IPS DF 19.7 (cell line): ENCODE measurements around the gene SKAP1.

ENCODE experiments used
- DNase-seq: peaks from one replicate; pipeline ENCODE4 v3.0.0-alpha.2; 2013; ENCODE audit warnings: low read depth, low spot score

The SKAP1 gene

GRCh38 chr17:48148029-48148770 is 281.8 kb downstream of the SKAP1 start:
- no peak for DNase-seq

GRCh38 chr17:48144976-48145798 is 284.8 kb downstream of the SKAP1 start:
- DNase-seq, result no peak

- no peak for DNase-seq
Measured at GRCh38 chr17:48144231-48144630, 285.8 kb downstream of the SKAP1 start.

- DNase-seq, result no peak
Measured at GRCh38 chr17:48143629-48144028, 286.4 kb downstream of the SKAP1 start.

- no peak for DNase-seq
Measured at GRCh38 chr17:48139944-48140343, 290.1 kb downstream of the SKAP1 start.

GRCh38 chr17:48137656-48138055 is 292.4 kb downstream of the SKAP1 start:
- DNase-seq, result no peak

GRCh38 chr17:48134912-48135480 is 295.0 kb downstream of the SKAP1 start:
- DNase-seq, result no peak

- no peak for DNase-seq
Measured at GRCh38 chr17:48132385-48132784, 297.6 kb downstream of the SKAP1 start.

GRCh38 chr17:48131216-48131824 is 298.7 kb downstream of the SKAP1 start:
- DNase-seq, result peak; percentile 60

- no peak for DNase-seq
Measured at GRCh38 chr17:48129981-48130380, 300.0 kb downstream of the SKAP1 start.

- no peak for DNase-seq
Measured at GRCh38 chr17:48128400-48128799, 301.6 kb downstream of the SKAP1 start.

GRCh38 chr17:48127371-48128051 is 302.5 kb downstream of the SKAP1 start:
- DNase-seq, result no peak

GRCh38 chr17:48126532-48126850 is 303.5 kb downstream of the SKAP1 start:
- DNase-seq, result no peak

GRCh38 chr17:48125829-48126531 is 304.0 kb downstream of the SKAP1 start:
- DNase-seq, result no peak

- no peak for DNase-seq
Measured at GRCh38 chr17:48123776-48124388, 306.1 kb downstream of the SKAP1 start.

- DNase-seq, result no peak
Measured at GRCh38 chr17:48123111-48123510, 306.9 kb downstream of the SKAP1 start.

GRCh38 chr17:48122665-48123045 is 307.4 kb downstream of the SKAP1 start:
- DNase-seq, result no peak

GRCh38 chr17:48121923-48122664 is 307.9 kb downstream of the SKAP1 start:
- DNase-seq, result no peak

GRCh38 chr17:48113201-48113676 is 316.8 kb downstream of the SKAP1 start:
- no peak for DNase-seq

- no peak for DNase-seq
Measured at GRCh38 chr17:48111937-48112241, 318.1 kb downstream of the SKAP1 start.
